Body of pancreas (tissue), 4 donors: ENCODE data around the gene ADAMTSL3.

Source experiments
- CTCF ChIP-seq, 7 experiments: fragments of 450-650 bp in 4 of 7; fragments of 200-600 bp in 3 of 7; sonication (generic) in 3 of 7; IDR thresholded peaks; one replicate each; pipeline ENCODE4 v1.5.1; 2016 to 2019; ENCODE audit warnings: antibody characterized with exemption in 7 of 7
- POLR2A ChIP-seq, 3 donors: fragments of 450-650 bp; IDR thresholded peaks; one replicate each; pipeline ENCODE4 v1.6.1; 2016; ENCODE audit warnings: antibody characterized with exemption in 3 of 3, mild to moderate bottlenecking in 2 of 3

- TF ChIP-seq CTCF (IDR thresholded peaks at IDR 0.05): no peak
- TF ChIP-seq POLR2A (IDR thresholded peaks at IDR 0.05): no peak
Measured at GRCh38 chr15:83709241-83709640, 55.3 kb downstream of the ADAMTSL3 start.
